Pancreas (tissue), 10 donors: ENCODE results near the gene SLC9A5. TPM values are rescaled to one million over a fixed set of nuclear protein-coding genes. Genes with fewer than 3 reads are reported as not detected.
A peak's percentile ranks its signal among the peaks of the same experiment; 100 is the strongest.

Experiments used
- ATAC-seq, 4 donors: fragments of 200-7000 bp; cut with Tn5 transposase; one replicate each; pipeline versions ENCODE4 v1.8.0 to v1.9.1; 2020; ENCODE audit warnings: mild to moderate bottlenecking in 4 of 4, moderate library complexity in 4 of 4
- DNase-seq, 6 donors: peaks; one replicate each; pipeline ENCODE4 v3.0.0-alpha.2; 2020
- FAIRE-seq: peaks from 2 replicates; lab custom pipeline; 2012; peaks lifted over from hg19 to GRCh38; lab: Jason Lieb, UNC
- H3K27ac ChIP-seq, 4 donors: fragments of 200-600 bp; sonication (generic); 1 replicate in 3 of 4; 2 replicates in 1 of 4; pipeline versions ENCODE4 v1.5.0 to v1.8.0; 2020
- H3K27me3 ChIP-seq, 4 donors: fragments of 200-600 bp; one replicate each; pipeline ENCODE4 v1.8.0; 2021
- H3K36me3 ChIP-seq, 3 donors: fragments of 200-600 bp; sonication (generic) in 1 of 3; one replicate each; pipeline versions ENCODE4 v1.5.0 to v1.8.0; 2020 to 2021
- H3K4me1 ChIP-seq, 3 donors: fragments of 200-600 bp; one replicate each; pipeline ENCODE4 v1.8.0; 2021
- H3K4me3 ChIP-seq, 4 donors: fragments of 200-600 bp; sonication (generic) in 2 of 4; one replicate each; pipeline versions ENCODE4 v1.5.0 to v1.8.0; 2020 to 2021
- H3K9me3 ChIP-seq, 4 donors: fragments of 200-600 bp; one replicate each; pipeline ENCODE4 v1.8.0; 2021
- WGBS, 2 donors: extraction: QIAGEN DNeasy Blood & Tissue Kit; methylation state at CpG; one replicate each; pipeline ENCODE4 v1.1.7; 2013; 5-methylcytosine and 5-hydroxymethylcytosine counted together
- intact Hi-C, 3 donors: fragments of 100-400 bp; cut with DNase I; formaldehyde crosslinking; loops; one replicate each; pipeline versions ENCODE4 v1.11.1 to v1.14.2; 2022
- polyA plus RNA-seq, 2 donors: library from polyadenylated mRNA; stranded (reverse); fragments of 200-250 nt; gene quantifications; one replicate each; pipeline ENCODE4 v1.2.3, GENCODE V29; 2013
- total RNA-seq, 6 donors: library from RNA; stranded (reverse); fragmentation: NEBNext Ultra II Directional in 4 of 6; extraction: Animal tissue kit (Norgen Biotek cat#: 25700) in 4 of 6; gene quantifications; one replicate each; pipeline versions ENCODE4 v1.2.1 to v1.2.4, GENCODE V29; 2021 to 2023
- TF ChIP-seq, protein P1 (sequence below), 4 donors: fragments of 200-600 bp; sonication (generic) in 3 of 4; IDR thresholded peaks; one replicate each; pipeline versions ENCODE4 v1.5.0 to v1.8.0; 2021; ENCODE audit warnings: antibody characterized with exemption in 4 of 4
- donor health status: healthy with polysubstance abuse.
- donor health status: DM: no; HTN: no; CAD: no; lungs with moderate emphysema.
- donor health status: DM: no; HTN: no; CAD: no.
- donor health status: control.
- donor health status: control.
- donor health status: Bipolar disorder and iron deficiency.
- donor health status: DM: yes; HTN: yes; CAD: no.
- donor health status: DM: no; HTN: no; CAD: no.
- donor health status: DM: no; HTN: no; CAD: no.
- donor health status: DM: yes; HTN: yes; CAD: no.

SLC9A5 gene, protein sequence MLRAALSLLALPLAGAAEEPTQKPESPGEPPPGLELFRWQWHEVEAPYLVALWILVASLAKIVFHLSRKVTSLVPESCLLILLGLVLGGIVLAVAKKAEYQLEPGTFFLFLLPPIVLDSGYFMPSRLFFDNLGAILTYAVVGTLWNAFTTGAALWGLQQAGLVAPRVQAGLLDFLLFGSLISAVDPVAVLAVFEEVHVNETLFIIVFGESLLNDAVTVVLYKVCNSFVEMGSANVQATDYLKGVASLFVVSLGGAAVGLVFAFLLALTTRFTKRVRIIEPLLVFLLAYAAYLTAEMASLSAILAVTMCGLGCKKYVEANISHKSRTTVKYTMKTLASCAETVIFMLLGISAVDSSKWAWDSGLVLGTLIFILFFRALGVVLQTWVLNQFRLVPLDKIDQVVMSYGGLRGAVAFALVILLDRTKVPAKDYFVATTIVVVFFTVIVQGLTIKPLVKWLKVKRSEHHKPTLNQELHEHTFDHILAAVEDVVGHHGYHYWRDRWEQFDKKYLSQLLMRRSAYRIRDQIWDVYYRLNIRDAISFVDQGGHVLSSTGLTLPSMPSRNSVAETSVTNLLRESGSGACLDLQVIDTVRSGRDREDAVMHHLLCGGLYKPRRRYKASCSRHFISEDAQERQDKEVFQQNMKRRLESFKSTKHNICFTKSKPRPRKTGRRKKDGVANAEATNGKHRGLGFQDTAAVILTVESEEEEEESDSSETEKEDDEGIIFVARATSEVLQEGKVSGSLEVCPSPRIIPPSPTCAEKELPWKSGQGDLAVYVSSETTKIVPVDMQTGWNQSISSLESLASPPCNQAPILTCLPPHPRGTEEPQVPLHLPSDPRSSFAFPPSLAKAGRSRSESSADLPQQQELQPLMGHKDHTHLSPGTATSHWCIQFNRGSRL
- under 1 TPM; 0.22 to 0.69 (median 0.48) TPM for total RNA-seq
- polyA plus RNA-seq = 1 to 10 TPM; 1.3 to 1.5 TPM

DNA sequence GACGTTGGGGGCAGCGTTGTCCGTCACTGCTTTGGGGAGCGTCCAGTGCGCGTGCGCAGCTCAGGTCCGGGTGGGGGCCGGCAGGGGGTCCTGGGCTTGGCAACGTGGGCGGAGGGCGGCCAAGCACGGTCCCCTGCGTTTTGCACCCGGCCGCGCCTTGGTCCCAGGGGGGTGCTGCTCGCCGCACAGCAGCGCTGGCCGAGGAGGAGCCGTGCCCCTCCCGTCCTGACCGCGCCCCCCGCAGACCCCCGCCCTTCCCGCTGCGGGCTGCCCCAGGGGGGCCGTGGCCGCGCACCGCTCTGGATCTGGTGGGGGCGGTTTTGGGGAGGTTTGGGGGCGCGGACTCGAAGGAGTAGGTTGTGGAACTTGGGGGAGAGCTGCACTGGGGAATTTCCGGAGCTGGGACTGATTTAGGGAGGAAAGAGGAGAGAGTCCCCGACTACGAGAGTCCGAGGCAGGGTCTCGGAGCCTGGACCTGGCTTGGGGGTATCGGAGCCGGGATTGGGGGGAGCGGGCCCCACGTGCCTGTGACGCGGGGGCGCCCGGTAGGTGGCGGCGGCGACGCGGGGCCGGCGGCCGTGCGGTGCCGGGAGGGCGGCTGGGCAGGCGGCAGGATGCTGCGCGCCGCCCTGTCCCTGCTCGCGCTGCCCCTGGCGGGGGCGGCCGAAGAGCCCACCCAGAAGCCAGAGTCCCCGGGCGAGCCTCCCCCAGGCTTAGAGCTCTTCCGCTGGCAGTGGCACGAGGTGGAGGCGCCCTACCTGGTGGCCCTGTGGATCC is at the start of gene SLC9A5:
SLC9A5 (plus strand) TSS at position 579 of the 777 bp plus-strand sequence; CDS start at position 615, 36 bp downstream.
- Histone ChIP-seq H3K27me3 (no peaks in the 10 kb centered on the region), H3K27ac (no peak within 1 kb of the TSS), H3K9me3 (no peaks in the 10 kb centered on the region), H3K4me3 (peak within 1 kb of the TSS; percentile 18 to 97 (median 50)), H3K36me3 (no peaks in the 10 kb centered on the region), H3K4me1 (peaks cover 0 to 18% (median 8%) of the 10 kb centered on the region in 3 donors)
- FAIRE-seq (no peak), ATAC-seq (no peak), DNase-seq (peak in 4 of 6 donors; percentile 43 to 83 (median 60))
- WGBS, 2 donors = 0 to 1% methylated on average over 57 to 75 of the region's 75 CpGs
- intact Hi-C loops = no loop called here
- TF ChIP-seq, protein P1, sequence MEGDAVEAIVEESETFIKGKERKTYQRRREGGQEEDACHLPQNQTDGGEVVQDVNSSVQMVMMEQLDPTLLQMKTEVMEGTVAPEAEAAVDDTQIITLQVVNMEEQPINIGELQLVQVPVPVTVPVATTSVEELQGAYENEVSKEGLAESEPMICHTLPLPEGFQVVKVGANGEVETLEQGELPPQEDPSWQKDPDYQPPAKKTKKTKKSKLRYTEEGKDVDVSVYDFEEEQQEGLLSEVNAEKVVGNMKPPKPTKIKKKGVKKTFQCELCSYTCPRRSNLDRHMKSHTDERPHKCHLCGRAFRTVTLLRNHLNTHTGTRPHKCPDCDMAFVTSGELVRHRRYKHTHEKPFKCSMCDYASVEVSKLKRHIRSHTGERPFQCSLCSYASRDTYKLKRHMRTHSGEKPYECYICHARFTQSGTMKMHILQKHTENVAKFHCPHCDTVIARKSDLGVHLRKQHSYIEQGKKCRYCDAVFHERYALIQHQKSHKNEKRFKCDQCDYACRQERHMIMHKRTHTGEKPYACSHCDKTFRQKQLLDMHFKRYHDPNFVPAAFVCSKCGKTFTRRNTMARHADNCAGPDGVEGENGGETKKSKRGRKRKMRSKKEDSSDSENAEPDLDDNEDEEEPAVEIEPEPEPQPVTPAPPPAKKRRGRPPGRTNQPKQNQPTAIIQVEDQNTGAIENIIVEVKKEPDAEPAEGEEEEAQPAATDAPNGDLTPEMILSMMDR (IDR thresholded peaks at IDR 0.05) = no peak

DNA sequence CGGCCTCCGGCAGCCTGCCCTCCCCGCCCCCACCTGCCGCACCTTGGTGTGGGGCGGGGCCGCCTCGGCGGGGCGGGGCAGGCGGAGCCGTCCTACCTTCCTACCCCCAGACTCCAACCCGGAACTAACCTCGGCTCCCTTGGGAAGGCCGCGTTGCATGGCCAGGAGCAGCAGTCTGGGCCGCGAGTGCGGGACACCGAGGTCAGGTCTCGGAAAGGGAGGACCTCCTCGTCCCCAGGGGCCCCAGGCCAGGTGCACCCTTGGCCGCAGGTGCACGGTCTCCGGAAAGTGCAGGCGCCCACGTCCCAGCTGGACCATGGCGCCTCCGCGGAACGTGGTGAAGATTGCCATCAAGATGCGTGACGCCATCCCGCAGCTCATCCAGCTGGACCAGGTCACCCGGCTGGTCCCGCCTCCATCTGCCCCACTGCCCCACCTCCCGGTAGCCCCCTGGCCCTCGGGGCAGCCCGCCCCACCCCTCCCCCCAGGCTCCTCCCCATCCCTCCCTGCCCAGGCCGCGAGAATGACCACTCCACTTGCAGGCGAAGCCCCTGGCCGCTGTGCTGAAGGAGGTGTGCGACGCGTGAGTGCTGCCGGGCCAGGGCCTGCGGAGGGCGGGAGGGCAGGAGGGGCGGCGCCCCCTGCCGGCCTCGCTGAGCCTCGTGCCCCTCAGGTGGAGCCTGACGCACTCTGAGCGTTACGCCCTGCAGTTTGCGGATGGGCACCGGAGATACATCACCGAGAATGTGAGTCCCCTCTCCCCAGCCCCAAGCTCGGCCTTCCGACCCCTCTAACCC is 49.6 kb upstream of the SLC9A5 start, which contains the start of gene ELMO3:
ELMO3 (plus strand) TSS at position 121 of the 797 bp plus-strand sequence; CDS start at position 317, 196 bp downstream.
- Histone ChIP-seq H3K4me3 (peak within 1 kb of the TSS; percentile 60 to 77 (median 66)), H3K9me3 (no peaks in the 10 kb centered on the region), H3K4me1 (no peaks in the 10 kb centered on the region), H3K27me3 (no peaks in the 10 kb centered on the region), H3K27ac (peak within 1 kb of the TSS; percentile 72 to 79 (median 74)), H3K36me3 (peaks cover 0 to 53% (median 19%) of the 10 kb centered on the region in 3 donors)
- ATAC-seq (peak; percentile 87 to 92 (median 89)), DNase-seq (peak; percentile 72 to 91 (median 82)), FAIRE-seq (no peak)
- TF ChIP-seq, protein P1 (IDR thresholded peaks at IDR 0.05) = peak; percentile 40 to 59 (median 52)
- intact Hi-C loops = no loop called here
- WGBS, 2 donors = 11 to 13% methylated on average over 57 to 61 of the region's 61 CpGs

DNA sequence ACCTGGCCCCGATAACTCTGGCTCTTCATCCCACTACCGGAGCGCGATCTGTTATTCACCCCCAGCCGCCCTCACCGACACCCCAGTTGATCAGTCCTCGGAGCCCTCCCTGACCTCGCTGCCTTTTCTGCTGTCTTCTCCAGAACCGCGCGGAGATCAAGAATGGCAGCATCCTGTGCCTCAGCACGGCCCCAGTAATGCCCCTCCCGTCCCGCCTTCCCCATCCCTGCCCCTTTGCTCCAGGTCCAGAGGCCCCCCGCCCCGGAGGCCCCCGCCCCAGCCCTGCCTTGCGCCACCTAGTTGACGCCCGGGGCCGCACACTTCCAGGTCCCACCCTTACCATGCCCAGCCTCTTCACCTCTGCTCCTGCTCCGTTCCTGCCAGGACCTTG is 49.0 kb upstream of the SLC9A5 start:
- TF ChIP-seq, protein P1 (IDR thresholded peaks at IDR 0.05) = no peak
- Histone ChIP-seq H3K4me1 (no peaks in the 10 kb centered on the region), H3K27ac (peak overlapping the region in 1 of 4 donors; percentile 72), H3K4me3 (peak overlapping the region; percentile 60 to 77 (median 66)), H3K27me3 (no peaks in the 10 kb centered on the region), H3K36me3 (peaks cover 0 to 50% (median 18%) of the 10 kb centered on the region in 3 donors), H3K9me3 (no peaks in the 10 kb centered on the region)
- peak in 2 of 6 donors; percentile 63 to 75 for DNase-seq
- ATAC-seq = peak; percentile 30 to 51 (median 43)
- WGBS, 2 donors = 9 to 12% methylated on average over 22 of the region's 22 CpGs
- intact Hi-C loops = no loop called here
- FAIRE-seq = no peak

DNA sequence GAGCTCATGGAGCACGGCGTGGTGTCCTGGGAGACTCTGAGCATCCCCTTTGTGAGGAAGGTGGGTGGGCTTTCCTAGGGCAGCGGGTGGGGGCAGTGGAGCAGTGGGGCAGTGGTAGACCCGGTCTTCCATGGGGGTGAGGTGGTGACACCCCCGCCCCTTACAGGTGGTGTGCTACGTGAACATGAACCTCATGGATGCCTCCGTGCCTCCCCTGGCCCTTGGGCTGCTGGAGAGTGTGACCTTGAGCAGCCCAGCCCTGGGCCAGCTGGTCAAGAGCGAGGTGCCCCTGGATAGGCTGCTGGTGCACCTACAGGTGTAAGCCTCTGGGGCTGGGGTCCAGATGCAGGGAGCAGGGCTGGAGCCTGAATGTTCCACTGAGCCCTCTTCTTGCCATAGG is 48.3 kb upstream of the SLC9A5 start:
- peaks cover 0 to 49% (median 11%) of the 10 kb centered on the region in 3 donors for H3K36me3 ChIP-seq
- intact Hi-C loops = no loop called here
- H3K27me3 ChIP-seq = no peaks in the 10 kb centered on the region
- H3K27ac ChIP-seq = no peak overlapping the region
- WGBS, 2 donors = 82 to 95% methylated on average over 7 to 8 of the region's 8 CpGs
- no peaks in the 10 kb centered on the region for H3K4me1 ChIP-seq
- FAIRE-seq = no peak
- ATAC-seq = no peak
- TF ChIP-seq, protein P1 (IDR thresholded peaks at IDR 0.05) = no peak
- peak overlapping the region in 1 of 4 donors; percentile 69 for H3K4me3 ChIP-seq
- DNase-seq = peak in 2 of 6 donors; percentile 39 to 73
- no peaks in the 10 kb centered on the region for H3K9me3 ChIP-seq
